HK-2 (cell line): ENCODE measurements around the gene NPRL2.
A peak's percentile ranks its signal among the peaks of the same experiment; 100 is the strongest.

ENCODE experiments used
- DNase-seq: peaks from one replicate; pipeline ENCODE4 v3.0.0-alpha.2; 2018; ENCODE audit not compliant: unreplicated experiment

The NPRL2 gene

DNA sequence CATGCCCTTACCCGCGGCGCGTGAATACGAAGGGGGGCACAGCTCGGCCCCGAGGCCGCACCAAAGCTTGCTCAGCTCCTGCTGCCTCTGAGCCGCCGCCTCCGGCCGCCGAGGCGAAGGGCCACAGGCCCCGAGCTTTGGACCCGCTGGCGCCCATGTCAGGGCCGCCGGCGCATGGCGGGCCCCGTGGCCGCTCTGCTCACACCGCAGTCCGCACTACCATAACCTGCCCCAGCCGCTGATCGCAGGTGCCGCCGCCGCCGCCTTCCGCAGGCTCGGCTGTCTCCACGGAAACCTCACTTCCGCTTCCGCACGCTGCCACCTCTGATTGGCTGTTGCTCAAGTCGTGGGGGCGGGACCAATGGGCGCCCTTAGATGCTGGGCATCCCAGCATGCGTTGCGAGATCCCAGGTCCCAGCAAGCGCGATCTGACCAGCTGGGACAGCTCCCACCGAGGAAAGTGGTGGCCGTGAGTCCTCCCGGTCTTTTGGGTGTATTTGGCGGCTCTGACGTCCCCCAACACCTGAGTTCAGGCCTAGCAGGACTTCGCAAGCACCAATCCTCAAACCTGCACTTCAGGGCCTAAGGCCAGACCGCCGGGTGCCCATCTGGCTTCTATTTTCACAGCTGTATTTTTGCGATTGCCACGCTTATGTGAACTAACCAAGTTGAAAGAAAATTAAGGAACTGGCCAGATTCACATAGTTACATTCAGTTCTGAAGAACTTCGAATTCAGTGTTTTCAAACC, 22.5 kb downstream of the NPRL2 start, which contains the start of gene TUSC2:
Gene TUSC2 (minus strand): TSS at position 281 of the 749 bp plus-strand sequence. CDS start 124 bp downstream, at position 157.
- peak; percentile 93 for DNase-seq

DNA sequence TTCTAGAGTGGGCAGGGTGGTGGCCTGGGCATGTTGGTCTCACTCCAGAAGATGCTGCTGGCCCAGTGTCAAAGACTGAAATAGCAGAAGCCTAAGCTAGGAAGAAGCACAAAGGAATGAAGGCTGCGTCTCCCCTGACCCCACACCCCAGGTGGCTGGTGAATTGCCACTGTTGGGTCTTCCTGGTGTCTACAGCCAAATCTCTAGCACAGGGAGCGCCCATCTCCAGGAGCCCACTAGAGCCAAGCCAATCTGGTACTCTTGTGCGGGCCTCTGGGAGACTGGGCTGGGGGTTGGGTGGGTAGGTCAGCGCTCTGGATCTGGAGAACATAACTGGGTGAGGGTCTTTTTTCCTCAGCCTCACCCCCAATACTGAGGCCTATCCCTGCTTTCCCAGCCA, 23.4 kb downstream of the NPRL2 start:
- no peak for DNase-seq

DNA sequence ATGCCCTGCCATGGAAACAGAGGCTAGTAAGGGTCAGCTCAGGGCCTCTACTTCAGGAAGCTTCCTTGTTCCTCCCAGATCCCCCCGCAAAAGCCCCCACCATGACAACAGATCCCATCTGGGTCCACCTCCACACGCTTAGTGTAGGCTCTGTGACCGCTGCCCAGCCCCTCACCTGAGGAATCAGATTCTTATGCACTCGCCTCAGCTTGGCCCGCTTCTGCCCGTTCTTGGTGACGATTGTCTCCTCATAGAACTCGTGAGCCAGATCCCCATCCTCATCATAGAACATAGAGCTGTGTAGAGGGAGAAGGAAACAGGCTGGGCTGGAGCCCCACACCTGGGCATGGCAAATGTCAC, 24.4 kb downstream of the NPRL2 start:
- DNase-seq = no peak

DNA sequence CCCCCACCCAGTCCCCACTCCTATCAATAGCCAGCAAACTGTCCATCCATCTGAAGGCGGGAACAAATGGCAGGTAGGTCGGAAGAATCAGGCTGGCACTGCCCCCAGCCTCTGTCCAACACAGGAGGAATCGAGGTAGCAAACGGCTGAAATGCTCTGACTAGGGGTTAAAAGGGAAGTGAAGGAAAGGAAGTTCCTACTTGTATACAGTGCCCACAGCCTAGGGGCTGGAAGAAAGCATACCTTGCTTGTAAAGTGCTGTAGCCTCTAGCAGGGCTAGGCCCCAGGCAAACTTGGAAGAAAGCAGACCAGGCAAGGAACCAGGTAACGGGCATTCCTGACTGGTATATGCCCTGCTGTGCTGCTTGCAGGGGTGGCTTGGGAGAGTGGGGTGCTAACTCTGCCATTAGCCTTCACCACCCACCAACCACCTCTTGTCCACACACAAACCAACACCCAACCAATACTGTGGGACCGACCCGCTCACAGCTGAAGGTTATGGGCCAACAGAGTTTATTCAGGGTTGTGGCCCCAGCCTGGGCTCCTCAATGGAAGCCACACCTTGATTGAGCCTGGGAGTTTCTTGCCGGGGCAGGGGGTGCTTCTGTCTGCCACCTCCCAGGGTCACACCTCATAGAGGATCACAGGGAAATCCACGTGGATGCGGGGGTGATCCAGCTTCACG, 24.9 kb downstream of the NPRL2 start:
- no peak for DNase-seq

DNA sequence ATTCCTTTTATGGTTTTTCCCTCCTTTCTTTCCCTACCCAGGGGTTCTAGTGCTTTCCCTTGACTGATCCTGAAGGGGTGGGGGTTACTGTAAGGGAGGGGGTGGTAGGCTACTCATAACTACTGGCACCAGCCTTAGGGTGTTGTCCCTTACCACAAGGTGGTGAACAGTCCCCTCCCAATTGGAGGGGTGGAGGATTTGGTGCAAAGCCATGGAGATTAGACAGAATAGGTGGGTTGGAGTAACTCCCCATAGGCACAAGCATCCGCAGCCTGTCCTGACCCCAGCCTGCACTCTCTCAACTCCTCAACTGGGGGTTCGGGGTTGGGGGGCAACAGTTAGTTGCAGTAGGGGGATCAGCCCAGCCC, 25.5 kb downstream of the NPRL2 start:
- DNase-seq = no peak

DNA sequence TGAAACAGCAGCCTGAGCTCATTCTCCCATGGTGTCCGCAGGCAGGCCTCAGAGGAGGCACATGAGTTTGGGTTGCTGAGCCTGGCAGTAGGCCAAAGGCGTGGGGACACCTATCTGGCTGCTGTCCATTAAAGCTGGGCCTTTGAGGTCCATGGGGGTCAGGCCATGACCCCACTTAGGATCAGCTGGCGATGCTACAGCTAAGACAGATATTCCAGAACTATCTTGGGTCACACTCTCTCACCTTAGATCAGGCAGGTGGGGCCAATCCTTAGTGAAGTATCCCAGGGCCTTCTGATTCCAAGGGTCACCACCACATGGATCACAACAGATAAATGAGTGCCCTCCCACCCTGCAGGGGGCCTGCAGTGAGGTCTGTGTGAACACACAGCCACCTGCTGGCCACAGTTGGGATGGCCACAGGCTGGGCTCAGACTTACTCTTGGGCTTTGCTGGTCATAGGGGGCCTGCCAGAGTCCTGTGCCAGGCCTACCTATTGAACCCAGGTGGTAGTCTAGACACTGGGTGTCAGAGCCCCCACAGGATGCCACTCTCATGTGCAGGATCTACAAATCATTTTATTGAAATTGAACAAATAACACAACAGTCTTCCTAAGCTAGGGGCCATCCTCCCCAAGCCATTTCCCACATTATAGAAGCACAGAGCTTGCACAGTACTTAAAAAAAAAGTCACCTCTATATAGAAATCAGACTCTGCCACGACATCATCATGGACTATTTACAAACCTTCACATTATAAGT, 26.0 kb downstream of the NPRL2 start:
- DNase-seq = peak; percentile 59

DNA sequence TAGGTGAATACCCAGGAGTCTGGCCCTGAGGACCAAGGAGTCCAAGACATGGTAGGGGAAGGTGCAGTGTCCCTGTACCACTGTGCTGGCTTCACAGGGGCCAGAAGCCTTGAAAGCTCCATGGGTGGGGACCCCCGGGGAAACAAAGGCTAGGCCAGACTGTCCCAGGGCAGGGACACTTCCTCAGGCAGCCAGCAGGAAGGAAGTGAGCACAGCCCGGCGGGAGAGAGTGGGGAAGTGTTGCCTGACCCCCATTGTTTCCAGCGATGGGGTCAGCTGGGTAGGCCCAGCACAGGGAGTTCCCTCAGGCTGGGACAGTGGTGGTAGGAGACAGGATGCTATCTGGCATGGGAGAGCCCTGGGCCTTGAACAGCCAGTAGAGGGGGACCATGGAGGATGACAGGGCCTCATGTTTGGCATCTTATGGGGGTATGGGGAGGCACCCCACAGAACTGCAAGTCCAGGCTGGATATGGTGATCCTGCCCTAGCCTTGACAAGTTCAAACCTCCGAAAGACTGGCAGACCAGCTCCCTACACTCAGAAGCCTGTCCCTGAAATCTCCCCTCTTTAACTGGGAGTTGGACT, 26.9 kb downstream of the NPRL2 start:
- DNase-seq = no peak

DNA sequence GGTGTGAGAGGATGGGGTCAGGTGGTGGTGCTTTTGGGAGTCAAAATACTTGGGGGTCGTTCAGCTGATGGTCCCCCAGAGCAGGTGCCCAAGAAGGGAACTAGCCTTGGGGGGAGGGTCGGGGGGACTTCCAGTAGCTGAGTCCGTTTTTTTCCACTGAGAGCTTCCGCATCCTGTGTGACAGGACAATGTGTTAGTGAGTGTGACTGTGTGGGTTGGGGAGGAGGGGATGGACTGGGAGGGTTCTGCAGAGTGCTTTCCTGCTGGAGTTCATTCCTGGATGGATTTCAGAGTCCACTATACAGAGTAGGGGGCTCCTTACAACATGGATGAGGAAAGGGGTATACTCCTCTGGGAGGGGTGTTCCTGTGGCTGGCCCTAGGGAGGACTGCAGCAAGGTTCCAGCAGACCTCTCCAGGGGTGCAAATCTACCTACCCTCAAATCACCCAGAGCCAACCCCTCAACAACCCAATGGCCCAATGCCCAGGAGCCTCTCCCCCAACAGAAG, 27.4 kb downstream of the NPRL2 start:
- DNase-seq = no peak

DNA sequence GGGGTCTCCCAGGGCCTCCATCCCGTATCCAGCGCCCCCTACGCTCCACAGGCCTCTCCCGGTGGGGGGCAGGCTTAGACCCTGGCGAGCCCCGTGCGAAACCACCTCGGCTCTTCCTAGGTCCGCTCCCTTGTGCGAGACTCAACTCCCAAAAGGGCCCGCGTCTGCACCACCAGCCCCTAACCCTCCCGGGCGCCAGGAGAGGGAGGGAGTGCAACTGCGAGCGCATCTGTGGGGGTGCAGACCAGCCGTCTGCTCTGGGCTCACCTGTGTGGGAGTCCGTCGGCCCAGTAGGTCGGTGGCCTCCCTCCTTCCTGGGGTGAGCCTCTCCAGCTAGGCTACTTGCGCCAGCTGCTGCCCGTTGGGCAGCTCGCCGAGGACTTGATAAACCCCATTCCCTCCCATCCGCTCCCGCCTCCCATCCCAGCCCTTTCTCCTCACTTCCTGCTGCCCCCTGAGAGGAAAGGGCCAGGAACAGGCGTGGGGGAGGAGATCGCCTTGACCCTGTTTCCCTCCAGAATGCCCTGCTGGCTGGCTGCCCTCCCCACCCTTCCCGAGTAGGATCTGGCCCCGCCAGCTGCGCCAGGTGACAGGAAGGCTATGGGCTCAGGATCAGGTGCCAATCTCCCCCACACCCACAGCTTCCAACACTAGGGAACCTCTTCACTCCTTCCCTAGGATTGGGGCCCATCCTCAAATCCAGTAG, 28.0 kb downstream of the NPRL2 start, which contains the start of gene HYAL2:
Gene HYAL2 (minus strand): TSS at position 360 of the 706 bp plus-strand sequence. CDS start 2,256 bp downstream, outside the sequence.
- DNase-seq = no peak

DNA sequence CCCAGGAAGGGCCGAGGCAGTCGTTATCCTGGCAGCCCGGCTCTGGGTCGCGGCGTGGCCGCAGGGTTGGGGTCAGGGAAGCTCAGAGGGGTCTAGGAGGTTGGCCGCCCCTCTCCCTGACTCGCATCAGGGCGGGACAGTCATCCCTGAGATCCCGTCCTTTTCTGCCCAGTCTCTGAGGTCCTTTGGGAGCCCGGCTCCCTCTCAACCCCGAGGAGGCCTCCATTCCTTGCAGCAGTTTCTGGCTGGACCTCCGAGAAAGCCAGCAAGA, 28.5 kb downstream of the NPRL2 start:
- no peak for DNase-seq

DNA sequence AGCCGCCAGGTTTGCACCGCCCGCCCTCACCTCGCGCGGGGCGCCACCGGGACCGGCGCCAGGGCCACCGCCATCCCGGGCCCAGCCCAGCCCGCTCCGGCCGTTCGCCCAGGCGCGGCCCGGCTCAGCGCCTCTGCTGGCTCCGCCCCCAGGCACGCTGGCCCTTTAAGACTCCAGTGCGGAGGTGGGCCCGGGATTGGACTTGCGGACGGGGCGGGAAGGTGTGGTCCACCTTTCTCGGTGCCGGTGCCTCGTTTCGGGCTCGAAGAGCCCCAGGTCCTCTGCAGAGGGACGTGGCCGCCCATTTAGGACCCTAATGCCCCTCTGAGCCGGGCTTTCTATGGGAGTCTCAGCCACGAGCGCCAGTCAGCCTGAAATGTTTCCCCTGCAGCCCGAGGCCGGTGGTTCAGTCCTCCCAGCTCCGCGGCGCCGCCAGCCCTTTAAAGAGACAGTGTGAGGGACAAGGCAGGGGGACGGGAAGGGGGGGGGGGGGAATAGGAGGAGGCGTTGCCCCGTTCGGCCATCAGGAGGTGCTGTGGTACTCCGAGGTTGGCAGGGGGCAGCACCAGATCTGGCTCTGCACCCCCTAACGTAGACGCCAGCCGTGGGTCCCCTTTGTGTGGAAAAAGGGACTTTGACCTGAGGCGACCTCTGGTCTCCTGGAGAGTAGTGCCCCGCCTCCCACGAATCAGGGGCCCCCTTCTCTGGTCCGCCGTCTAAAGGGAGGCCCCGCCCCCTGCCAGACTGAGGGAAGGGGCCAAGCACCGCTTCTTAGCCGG, 29.1 kb downstream of the NPRL2 start:
- DNase-seq = peak; percentile 81

DNA sequence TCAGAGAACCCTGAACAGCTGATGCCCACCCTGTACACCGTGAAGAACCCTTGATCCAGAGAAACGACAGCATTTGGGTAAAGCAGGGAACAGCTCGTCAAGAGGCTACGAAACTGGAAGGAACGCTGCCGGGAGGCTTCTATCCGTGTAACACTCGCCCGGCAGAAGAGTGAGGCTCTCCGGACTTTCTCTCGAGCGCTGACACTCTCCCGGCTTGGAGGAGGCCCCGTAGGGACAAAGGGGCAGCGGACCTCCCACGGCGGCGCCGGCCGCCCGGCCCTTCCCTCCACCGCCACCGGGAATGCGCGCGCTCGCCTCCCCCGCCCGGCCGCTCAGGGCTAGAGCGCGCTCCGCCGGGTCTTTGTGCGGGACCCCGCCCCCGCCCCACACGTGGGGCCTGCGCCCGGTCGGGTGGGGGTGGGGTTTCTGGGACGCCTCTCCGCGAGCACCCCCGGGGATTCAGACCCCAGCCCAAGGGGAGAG, 29.7 kb downstream of the NPRL2 start:
- DNase-seq = peak; percentile 63

DNA sequence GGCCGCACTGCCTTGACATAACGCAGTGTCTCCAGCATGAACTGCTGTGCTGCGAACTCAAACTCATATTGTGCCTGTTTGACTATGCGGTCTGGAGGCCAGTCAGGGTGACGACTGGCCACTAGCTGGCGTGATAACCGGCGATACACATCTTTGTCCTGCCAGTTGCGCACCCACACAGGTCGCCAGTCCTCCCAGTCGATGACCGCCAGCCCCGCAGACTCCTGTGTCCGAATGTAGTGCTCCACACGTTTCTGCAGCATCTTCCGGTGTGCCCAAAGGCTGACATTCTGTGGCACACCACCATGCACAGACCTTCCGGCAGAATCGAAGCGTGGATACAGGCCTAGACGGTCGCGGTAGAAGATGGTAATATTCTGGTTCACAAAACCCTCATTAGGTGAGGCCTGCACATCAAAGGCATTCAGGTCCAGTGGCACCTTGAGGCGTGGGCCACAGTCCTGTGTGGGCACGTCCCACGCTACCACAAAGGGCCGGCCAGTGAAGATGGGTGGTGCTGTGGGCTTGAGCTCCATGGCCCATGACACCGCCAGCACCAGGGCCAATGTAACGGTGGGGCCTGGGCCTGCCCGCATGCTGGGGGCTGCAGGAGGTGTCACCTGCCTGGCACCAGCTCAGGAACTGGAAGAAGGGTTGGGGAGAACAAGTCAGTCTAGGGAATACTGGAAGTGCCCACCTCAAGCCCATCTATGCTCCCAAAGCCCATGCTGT, 30.5 kb downstream of the NPRL2 start:
- no peak for DNase-seq

DNA sequence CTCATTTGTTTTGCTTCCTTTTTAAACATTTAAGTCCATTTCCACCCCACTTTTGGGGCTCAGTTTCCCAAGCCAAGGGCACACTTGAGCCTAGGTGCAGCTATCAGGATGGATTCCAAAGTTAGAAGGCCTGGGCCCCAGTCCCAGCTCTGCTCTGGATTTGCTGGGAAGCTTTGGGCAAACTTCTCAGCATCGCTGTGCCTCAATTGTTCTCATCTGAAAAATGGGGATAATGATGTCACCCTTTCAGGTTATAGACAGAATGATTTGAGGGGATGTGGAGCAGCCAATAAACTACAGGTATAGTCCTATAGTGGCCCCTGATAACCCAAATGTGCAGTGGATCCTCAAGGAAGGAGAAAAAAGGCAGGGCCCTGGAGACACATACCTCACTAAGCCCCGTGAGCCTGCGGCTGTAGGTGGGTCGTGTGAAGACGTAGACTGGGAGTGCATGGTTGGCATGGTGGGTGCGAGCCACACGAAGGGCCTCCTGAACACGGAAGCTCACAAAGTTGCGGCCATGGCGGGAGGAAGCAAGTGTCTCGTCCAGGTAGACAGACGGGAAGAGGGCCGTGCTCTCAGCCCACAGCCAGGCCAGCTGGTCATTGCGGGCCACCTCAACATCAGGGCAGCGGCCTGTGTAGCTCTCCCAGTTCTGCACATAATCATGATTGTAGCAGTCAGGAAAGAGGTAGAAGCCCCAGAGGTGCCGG, 31.2 kb downstream of the NPRL2 start:
- DNase-seq = no peak

DNA sequence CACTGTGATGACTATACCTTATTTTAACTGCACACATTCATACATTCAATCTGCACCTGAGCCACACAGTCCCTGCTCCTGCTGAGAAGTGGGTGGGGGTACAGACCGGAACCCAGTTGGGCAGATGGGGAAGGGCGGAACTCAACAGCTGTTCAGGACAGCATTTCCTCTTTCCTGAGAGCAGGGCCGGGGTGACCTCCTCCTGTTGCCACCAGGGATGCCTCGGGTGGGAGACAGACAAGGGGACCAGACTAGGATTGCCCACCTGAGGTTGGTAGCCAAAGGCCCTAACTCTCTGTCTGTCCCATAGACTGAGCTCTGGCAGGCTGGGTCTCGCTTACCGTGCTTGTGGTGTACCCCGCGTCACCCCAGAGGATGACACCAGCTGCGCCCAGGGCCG, 32.0 kb downstream of the NPRL2 start:
- DNase-seq = no peak

DNA sequence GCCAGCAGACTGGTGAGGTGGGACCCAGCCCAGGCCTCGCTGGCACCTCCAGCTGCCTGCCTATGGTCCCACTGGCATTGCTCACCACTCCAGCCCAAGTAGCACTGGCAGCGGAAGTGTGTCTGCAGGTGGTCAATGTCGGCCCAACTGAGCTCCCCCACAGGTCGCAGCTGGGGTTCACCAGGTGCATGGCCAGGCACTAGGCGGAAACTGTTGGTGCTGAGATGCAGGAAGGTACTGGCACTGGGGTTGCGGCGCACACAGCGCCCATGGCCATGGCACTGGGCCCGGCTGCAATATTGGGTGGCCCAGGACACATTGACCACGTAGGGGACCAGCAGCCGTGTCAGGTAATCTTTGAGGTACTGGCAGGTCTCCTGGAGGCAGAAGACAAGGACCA, 32.4 kb downstream of the NPRL2 start:
- no peak for DNase-seq

DNA sequence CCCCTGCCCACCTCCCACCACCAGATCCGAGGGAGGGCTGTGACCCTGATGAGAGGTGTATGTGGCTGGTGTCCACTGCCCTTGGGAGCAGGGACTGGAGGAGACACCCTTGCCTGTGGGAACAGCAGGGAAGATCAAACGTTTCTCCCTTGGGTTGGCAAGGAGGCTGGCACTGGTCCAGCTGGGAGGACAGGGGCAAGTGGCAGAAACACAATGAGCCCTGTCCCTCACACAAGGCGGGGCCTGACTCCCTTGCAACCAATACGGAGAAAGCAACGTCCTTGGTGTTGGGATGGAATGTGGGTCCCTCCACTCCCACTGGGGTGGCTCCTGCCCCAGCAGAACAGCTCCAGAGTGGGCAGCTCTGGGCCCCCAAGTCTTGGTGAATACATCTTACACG, 33.3 kb downstream of the NPRL2 start:
- DNase-seq = no peak

DNA sequence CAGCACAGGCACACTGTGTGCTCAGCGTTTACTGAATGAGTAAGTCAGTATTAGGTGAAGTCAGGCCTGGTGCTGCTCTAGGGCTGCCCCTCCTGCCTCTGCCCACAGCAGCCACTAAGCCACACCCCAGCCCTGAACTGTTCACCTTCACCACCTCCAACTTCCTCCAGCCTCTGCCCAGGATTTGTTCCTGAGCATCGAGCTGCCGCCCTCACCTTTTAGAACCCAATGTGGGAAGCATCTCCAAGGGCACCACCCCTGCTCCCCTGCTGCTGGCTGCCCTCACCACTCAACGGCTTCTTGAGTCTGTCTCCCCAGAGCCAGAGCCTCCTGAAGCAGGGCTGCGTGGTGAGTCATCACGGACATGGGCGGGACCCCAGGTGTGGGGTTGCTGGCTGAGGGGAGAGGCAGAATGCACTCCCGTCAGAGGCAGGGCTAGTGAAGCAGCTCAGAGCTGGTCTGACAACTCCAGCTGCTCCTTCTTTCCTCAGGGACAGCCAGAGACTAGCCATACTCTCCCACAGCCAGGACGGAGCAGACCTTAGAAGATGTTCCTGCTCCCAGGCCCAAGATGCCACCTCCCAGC, 33.8 kb downstream of the NPRL2 start:
- DNase-seq = peak; percentile 83

DNA sequence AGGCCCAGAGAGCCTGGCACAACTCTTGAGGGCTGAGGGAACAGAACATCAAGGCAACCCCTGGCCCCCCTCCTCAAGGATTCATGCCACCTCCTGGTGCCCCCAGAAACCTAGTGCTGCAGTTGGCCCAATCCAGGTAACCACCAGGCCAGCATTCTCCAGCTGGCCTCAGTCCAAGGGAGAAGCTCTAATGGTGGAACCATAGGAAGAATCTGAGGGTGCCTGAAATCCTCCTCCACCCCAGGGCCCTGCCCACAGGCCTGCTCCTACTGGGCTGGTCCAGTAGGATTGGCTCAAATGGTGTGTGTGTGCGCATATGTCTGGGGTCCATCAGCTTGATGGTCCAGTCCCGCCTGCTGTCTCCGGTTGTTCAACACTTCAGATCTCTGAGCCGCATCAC, 35.8 kb downstream of the NPRL2 start:
- no peak for DNase-seq
